PC-3 (cell line): ENCODE data around the gene SPC25. TPM values are rescaled to one million over a fixed set of nuclear protein-coding genes. Genes with fewer than 3 reads are reported as not detected.
"Not testable (repeated sequence)": the region's sequence is repeated elsewhere in the genome, so short reads cannot be mapped to it uniquely, and the experiment has no call there.

Experiments used
- ATAC-seq: fragments of 200-7000 bp; cut with Tn5 transposase; 2 replicates; pipeline ENCODE4 v1.9.1; 2020; ENCODE audit warnings: mild to moderate bottlenecking, moderate library complexity
- BruUV-seq: library from RNA; stranded (reverse); fragments of 400-500 nt; replicated peaks from 2 replicates; lab custom pipeline; 2021; lab: Mats Ljungman, UMichigan
- CTCF ChIA-PET: fragments of 300-600 bp; sonication (Branson Sonifier 250); formaldehyde crosslinking; loops from one replicate; lab custom pipeline; 2022; ENCODE audit warnings: antibody characterized with exemption; lab: Charles Lee
- POLR2A ChIA-PET: fragments of 300-600 bp; sonication (Branson Sonifier 250); formaldehyde crosslinking; loops from one replicate; lab custom pipeline; 2022; ENCODE audit warnings: antibody characterized with exemption; ENCODE audit not compliant: unreplicated experiment; lab: Charles Lee
- DNase-seq: peaks from one replicate; pipeline ENCODE4 v3.0.0-alpha.2; 2015
- H2AFZ ChIP-seq: fragments of 300-600 bp; sonication (generic); 2 replicates; pipeline ENCODE4 v1.6.0; 2016; ENCODE audit warnings: antibody characterized with exemption, low read length
- H3F3A ChIP-seq: fragments of 300-600 bp; sonication (generic); one replicate; pipeline ENCODE4 v1.6.0; 2017; ENCODE audit warnings: antibody characterized with exemption, low read length, control low read depth, mild to moderate bottlenecking; ENCODE audit not compliant: unreplicated experiment
- H3K27ac ChIP-seq: fragments of 300-600 bp; sonication (generic); 2 replicates; pipeline ENCODE4 v1.5.1; 2016; ENCODE audit warnings: mild to moderate bottlenecking, low read length
- H3K27me3 ChIP-seq: fragments of 300-600 bp; sonication (generic); 2 replicates; pipeline ENCODE4 v1.6.1; 2016; ENCODE audit warnings: low read length, mixed read lengths
- H3K36me3 ChIP-seq: fragments of 300-600 bp; sonication (generic); 2 replicates; pipeline ENCODE4 v1.6.1; 2016; ENCODE audit warnings: low read depth, mixed run types, low read length, mixed read lengths
- H3K4me1 ChIP-seq: fragments of 300-600 bp; sonication (generic); 2 replicates; pipeline ENCODE4 v1.5.1; 2016; ENCODE audit warnings: low read length; ENCODE audit not compliant: insufficient read depth
- H3K4me2 ChIP-seq: fragments of 300-600 bp; sonication (generic); 2 replicates; pipeline ENCODE4 v1.6.0; 2016; ENCODE audit warnings: low read length
- H3K4me3 ChIP-seq: fragments of 300-600 bp; sonication (generic); 2 replicates; pipeline ENCODE4 v1.5.1; 2016; ENCODE audit warnings: mild to moderate bottlenecking, low read length, mixed read lengths
- H3K79me2 ChIP-seq: fragments of 300-600 bp; sonication (generic); 2 replicates; pipeline ENCODE4 v1.6.1; 2017; ENCODE audit warnings: low read length, mixed read lengths
- H3K9ac ChIP-seq: fragments of 300-600 bp; sonication (generic); 2 replicates; pipeline ENCODE4 v1.6.0; 2016; ENCODE audit warnings: mild to moderate bottlenecking, low read length
- H3K9me2 ChIP-seq: fragments of 300-600 bp; sonication (generic); replicated peaks from 2 replicates; pipeline ENCODE4 v1.6.1; 2016; ENCODE audit warnings: mixed run types, low read length, mixed read lengths
- H3K9me3 ChIP-seq: fragments of 300-600 bp; sonication (generic); 2 replicates; pipeline ENCODE4 v1.6.1; 2016; ENCODE audit warnings: low read length, mixed read lengths
- H4K20me1 ChIP-seq: fragments of 300-600 bp; sonication (generic); 2 replicates; pipeline ENCODE4 v1.6.1; 2016; ENCODE audit warnings: low read length, mixed read lengths
- EZH2 ChIP-seq: fragments of 300-600 bp; sonication (generic); IDR thresholded peaks from one replicate; pipeline ENCODE4 v1.6.1; 2017; ENCODE audit warnings: antibody characterized with exemption, mild to moderate bottlenecking, low read length; ENCODE audit not compliant: unreplicated experiment
- EZH2phosphoT487 ChIP-seq: fragments of 300-600 bp; sonication (generic); IDR thresholded peaks from 2 replicates; pipeline ENCODE4 v1.6.1; 2018; ENCODE audit warnings: mild to moderate bottlenecking, antibody characterized with exemption, low read length, borderline replicate concordance
- intact Hi-C: fragments of 100-400 bp; cut with micrococcal nuclease; formaldehyde crosslinking; loops from 2 replicates; pipeline ENCODE4 v1.9.0; 2023
- total RNA-seq: library from RNA; depleted of rRNA; stranded (reverse); fragments of >200 nt; gene quantifications from 2 replicates; pipeline ENCODE4 v1.2.3, GENCODE V29; 2014
- TF ChIP-seq, protein P1 (sequence below): fragments of 300-600 bp; sonication (generic); conservative IDR thresholded peaks from 2 replicates; pipeline ENCODE4 v1.5.1; 2017; ENCODE audit warnings: antibody characterized with exemption, low read depth, mild to moderate bottlenecking, low read length

The SPC25 gene
- total RNA-seq, 1 experiment from 2014 or later: 11.1 TPM

- Histone ChIP-seq H3K27me3 (no peaks in the 10 kb centered on the region), H3K4me3 (no peak overlapping the region), H3K4me1 (0 out of 2 replicates have a peak, but pooled peaks cover 8% of the 10 kb centered on the region), H3K4me2 (no peak overlapping the region), H3K9ac (no peak overlapping the region), H2AFZ (no peak overlapping the region), H3K9me3 (no peaks in the 10 kb centered on the region), H3K27ac (no peak overlapping the region), H3K79me2 (no peaks in the 10 kb centered on the region), H3K9me2 (no peaks in the 10 kb centered on the region), H4K20me1 (no peaks in the 10 kb centered on the region), H3F3A (no peaks in the 10 kb centered on the region), H3K36me3 (peaks cover 25% of the 10 kb centered on the region)
- no TSS peak for BruUV-seq
- CTCF ChIA-PET: no interaction called here
- DNase-seq (no peak), ATAC-seq (peak; percentile 54)
- TF ChIP-seq EZH2 (no peak), EZH2phosphoT487 (no peak)
- TF ChIP-seq, protein P1, sequence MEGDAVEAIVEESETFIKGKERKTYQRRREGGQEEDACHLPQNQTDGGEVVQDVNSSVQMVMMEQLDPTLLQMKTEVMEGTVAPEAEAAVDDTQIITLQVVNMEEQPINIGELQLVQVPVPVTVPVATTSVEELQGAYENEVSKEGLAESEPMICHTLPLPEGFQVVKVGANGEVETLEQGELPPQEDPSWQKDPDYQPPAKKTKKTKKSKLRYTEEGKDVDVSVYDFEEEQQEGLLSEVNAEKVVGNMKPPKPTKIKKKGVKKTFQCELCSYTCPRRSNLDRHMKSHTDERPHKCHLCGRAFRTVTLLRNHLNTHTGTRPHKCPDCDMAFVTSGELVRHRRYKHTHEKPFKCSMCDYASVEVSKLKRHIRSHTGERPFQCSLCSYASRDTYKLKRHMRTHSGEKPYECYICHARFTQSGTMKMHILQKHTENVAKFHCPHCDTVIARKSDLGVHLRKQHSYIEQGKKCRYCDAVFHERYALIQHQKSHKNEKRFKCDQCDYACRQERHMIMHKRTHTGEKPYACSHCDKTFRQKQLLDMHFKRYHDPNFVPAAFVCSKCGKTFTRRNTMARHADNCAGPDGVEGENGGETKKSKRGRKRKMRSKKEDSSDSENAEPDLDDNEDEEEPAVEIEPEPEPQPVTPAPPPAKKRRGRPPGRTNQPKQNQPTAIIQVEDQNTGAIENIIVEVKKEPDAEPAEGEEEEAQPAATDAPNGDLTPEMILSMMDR: no peak
- POLR2A ChIA-PET: no interaction called here
- intact Hi-C loops: no loop called here
Measured at GRCh38 chr2:168874368-168875054, 15.7 kb downstream of the SPC25 start.

DNA sequence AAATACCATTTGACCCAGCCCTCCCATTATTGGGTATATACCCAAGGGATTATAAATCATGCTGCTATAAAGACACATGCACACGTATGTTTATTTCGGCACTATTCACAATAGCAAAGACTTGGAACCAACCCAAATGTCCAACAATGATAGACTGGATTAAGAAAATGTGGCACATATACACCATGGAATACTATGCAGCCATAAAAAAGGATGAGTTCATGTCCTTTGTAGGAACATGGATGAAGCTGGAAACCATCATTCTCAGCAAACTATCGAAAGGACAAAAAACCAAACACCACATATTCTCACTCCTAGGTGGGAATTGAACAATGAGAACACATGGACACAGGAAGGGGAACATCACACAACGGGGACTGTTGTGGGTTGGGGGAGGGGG is 19.4 kb downstream of the SPC25 start:
- ATAC-seq, H3K4me3 ChIP-seq, H3K9ac ChIP-seq, intact Hi-C loops, H3K9me3 ChIP-seq, H3K79me2 ChIP-seq, CTCF ChIA-PET, H4K20me1 ChIP-seq, H3K4me1 ChIP-seq, H2AFZ ChIP-seq, H3K27me3 ChIP-seq, BruUV-seq, DNase-seq, H3K27ac ChIP-seq, POLR2A ChIA-PET, H3K4me2 ChIP-seq, H3K9me2 ChIP-seq, H3F3A ChIP-seq: not testable (repeated sequence)
- peaks cover 25% of the 10 kb centered on the region for H3K36me3 ChIP-seq

DNA sequence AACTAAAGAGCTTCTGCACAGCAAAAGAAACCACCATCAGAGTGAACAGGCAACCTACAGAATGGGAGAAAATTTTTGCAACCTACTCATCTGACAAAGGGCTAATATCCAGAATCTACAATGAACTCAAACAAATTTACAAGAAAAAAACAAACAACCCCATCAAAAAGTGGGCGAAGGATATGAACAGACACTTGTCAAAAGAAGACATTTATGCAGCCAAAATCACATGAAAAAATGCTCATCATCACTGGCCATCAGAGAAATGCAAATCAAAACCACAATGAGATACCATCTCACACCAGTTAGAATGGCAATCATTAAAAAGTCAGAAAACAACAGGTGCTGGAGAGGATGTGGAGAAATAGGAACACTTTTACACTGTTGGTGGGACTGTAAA is 19.9 kb downstream of the SPC25 start:
- H3K27me3 ChIP-seq, intact Hi-C loops, H3F3A ChIP-seq, H3K9me3 ChIP-seq, H3K9ac ChIP-seq, H3K79me2 ChIP-seq, H3K4me3 ChIP-seq, H3K27ac ChIP-seq, H2AFZ ChIP-seq, BruUV-seq, ATAC-seq, POLR2A ChIA-PET, H3K4me2 ChIP-seq, H4K20me1 ChIP-seq, H3K4me1 ChIP-seq, CTCF ChIA-PET, DNase-seq, H3K9me2 ChIP-seq: not testable (repeated sequence)
- H3K36me3 ChIP-seq: peaks cover 22% of the 10 kb centered on the region

- H3F3A ChIP-seq, DNase-seq, H4K20me1 ChIP-seq, H3K4me1 ChIP-seq, H2AFZ ChIP-seq, BruUV-seq, intact Hi-C loops, H3K27me3 ChIP-seq, H3K9me2 ChIP-seq, H3K4me2 ChIP-seq, H3K27ac ChIP-seq, ATAC-seq, H3K9me3 ChIP-seq, H3K9ac ChIP-seq, POLR2A ChIA-PET, CTCF ChIA-PET, H3K4me3 ChIP-seq, H3K79me2 ChIP-seq: not testable (repeated sequence)
- H3K36me3 ChIP-seq: peaks cover 10% of the 10 kb centered on the region
Measured at GRCh38 chr2:168867164-168867563, 23.1 kb downstream of the SPC25 start.
